ENCODE data around the gene P3R3URF. TPM values are rescaled to one million over a fixed set of nuclear protein-coding genes. Genes with fewer than 3 reads are reported as not detected.
A peak's percentile ranks its signal among the peaks of the same experiment; 100 is the strongest.

P3R3URF gene
- total RNA-seq, 4 donors from 2014 or later, result not detected

GRCh38 chr1:46133781-46134350 lies 42.4 kb downstream of the P3R3URF start:
- intact Hi-C loops (cut with DNase I; ENCODE audit: low total_unique reads), result no loop called here
- Histone ChIP-seq H3K9me3 (no peaks in the 10 kb centered on the region), H3K36me3 (no peaks in the 10 kb centered on the region), H3K27ac (peak overlapping the region; percentile 88 to 95 (median 90)), H3K27me3 (peaks cover 27% of the 10 kb centered on the region), H3K4me1 (peaks cover 6 to 42% (median 21%) of the 10 kb centered on the region in 4 donors), H3K4me3 (peak overlapping the region in 2 of 4 donors; percentile 53 to 82)
- no peak for DNase-seq
- in situ Hi-C loops (cut with MboI; ENCODE audit: low pct_ligation_motif_present in 1 of 4, low pct_unique_long_range_greater_than_20kb in 1 of 4, low sequenced_read_pairs in 3 of 4), result no loop called here
- TF ChIP-seq EP300 (IDR thresholded peaks at IDR 0.05; ENCODE audit: low read depth), result no peak
- TF ChIP-seq, protein P1, sequence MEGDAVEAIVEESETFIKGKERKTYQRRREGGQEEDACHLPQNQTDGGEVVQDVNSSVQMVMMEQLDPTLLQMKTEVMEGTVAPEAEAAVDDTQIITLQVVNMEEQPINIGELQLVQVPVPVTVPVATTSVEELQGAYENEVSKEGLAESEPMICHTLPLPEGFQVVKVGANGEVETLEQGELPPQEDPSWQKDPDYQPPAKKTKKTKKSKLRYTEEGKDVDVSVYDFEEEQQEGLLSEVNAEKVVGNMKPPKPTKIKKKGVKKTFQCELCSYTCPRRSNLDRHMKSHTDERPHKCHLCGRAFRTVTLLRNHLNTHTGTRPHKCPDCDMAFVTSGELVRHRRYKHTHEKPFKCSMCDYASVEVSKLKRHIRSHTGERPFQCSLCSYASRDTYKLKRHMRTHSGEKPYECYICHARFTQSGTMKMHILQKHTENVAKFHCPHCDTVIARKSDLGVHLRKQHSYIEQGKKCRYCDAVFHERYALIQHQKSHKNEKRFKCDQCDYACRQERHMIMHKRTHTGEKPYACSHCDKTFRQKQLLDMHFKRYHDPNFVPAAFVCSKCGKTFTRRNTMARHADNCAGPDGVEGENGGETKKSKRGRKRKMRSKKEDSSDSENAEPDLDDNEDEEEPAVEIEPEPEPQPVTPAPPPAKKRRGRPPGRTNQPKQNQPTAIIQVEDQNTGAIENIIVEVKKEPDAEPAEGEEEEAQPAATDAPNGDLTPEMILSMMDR (IDR thresholded peaks at IDR 0.05), result no peak
- TF ChIP-seq POLR2AphosphoS5 (IDR thresholded peaks at IDR 0.05), result no peak
- no peak for TF ChIP-seq POLR2A (IDR thresholded peaks at IDR 0.05)
- WGBS, 2 donors (ENCODE audit: low coverage in 1 of 2), result 61% methylated on average over 3 of the region's 3 CpGs; no CpG with 5 or more reads in 1 of the 2 donors

- intact Hi-C loops (cut with DNase I; ENCODE audit: low total_unique reads) (no loop called here), in situ Hi-C loops (cut with MboI; ENCODE audit: low pct_ligation_motif_present in 1 of 4, low pct_unique_long_range_greater_than_20kb in 1 of 4, low sequenced_read_pairs in 3 of 4) (no loop called here)
- H3K27ac ChIP-seq, result peak overlapping the region; percentile 88 to 95 (median 90)
- peaks cover 27% of the 10 kb centered on the region for H3K27me3 ChIP-seq
- WGBS, 2 donors (ENCODE audit: low coverage in 1 of 2), result 0 to 3% methylated on average over 5 to 22 of the region's 22 CpGs
- no peaks in the 10 kb centered on the region for H3K36me3 ChIP-seq
- no peaks in the 10 kb centered on the region for H3K9me3 ChIP-seq
- peaks cover 6 to 42% (median 21%) of the 10 kb centered on the region in 4 donors for H3K4me1 ChIP-seq
- no peak for DNase-seq
- TF ChIP-seq, protein P1 (IDR thresholded peaks at IDR 0.05), result no peak
- TF ChIP-seq EP300 (IDR thresholded peaks at IDR 0.05; ENCODE audit: low read depth), result no peak
- TF ChIP-seq POLR2A (IDR thresholded peaks at IDR 0.05), result no peak
- TF ChIP-seq POLR2AphosphoS5 (IDR thresholded peaks at IDR 0.05), result no peak
- H3K4me3 ChIP-seq, result peak overlapping the region; percentile 45 to 82 (median 54)
These were observed 43.1 kb downstream of the P3R3URF start for GRCh38 chr1:46133181-46133658.

DNA sequence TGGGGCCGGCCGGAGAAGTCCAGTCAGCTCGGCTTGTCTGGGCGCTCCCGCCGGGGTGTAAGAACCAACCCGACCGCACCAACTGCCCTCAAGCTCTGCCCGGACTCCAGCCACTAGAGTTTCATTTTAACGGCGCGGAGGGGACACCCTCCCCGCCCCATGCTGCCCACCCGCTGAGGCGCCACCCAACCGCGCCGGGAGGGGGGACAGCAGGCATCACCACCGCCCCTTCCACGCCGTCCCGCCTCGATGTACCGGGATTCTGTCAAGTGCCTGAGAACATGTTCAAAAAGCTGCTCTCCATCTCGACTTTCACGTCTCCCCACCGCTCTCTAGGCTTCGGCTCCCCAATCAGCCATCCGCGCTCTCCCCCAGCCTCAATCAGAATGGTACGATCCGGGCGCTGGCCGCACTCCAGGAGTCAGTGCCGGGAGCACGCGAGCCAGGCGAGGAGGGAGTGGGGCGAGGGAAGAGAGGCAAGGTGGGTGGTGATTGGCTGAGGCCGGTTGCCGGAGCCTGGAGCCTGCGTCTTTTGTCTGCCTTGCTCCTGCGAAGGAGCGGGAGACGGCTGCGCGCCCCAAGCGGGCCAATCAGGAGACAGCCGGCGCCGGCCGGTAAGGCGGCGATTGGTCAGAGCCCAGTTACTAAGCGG lies 43.6 kb downstream of the P3R3URF start, which contains the start of gene PIK3R3:
Gene PIK3R3, minus strand, starts transcription at position 101 of the 652 bp plus-strand sequence. CDS start 677 bp downstream, outside the sequence.
- H3K4me1 ChIP-seq, result peaks cover 6 to 42% (median 21%) of the 10 kb centered on the region in 4 donors
- intact Hi-C loops (cut with DNase I; ENCODE audit: low total_unique reads), result no loop called here
- WGBS, 2 donors (ENCODE audit: low coverage in 1 of 2), result 0 to 2% methylated on average over 13 to 49 of the region's 55 CpGs
- in situ Hi-C loops (cut with MboI; ENCODE audit: low pct_ligation_motif_present in 1 of 4, low pct_unique_long_range_greater_than_20kb in 1 of 4, low sequenced_read_pairs in 3 of 4), result no loop called here
- H3K36me3 ChIP-seq, result no peaks in the 10 kb centered on the region
- H3K27ac ChIP-seq, result peak within 1 kb of the TSS; percentile 88 to 95 (median 90)
- H3K4me3 ChIP-seq, result peak within 1 kb of the TSS; percentile 45 to 87 (median 68)
- H3K9me3 ChIP-seq, result no peaks in the 10 kb centered on the region
- peak; percentile 97 for DNase-seq
- peaks cover 27% of the 10 kb centered on the region for H3K27me3 ChIP-seq
- TF ChIP-seq POLR2A (IDR thresholded peaks at IDR 0.05) (peak; percentile 93), POLR2AphosphoS5 (IDR thresholded peaks at IDR 0.05) (peak; percentile 84 to 95 (median 91)), EP300 (IDR thresholded peaks at IDR 0.05; ENCODE audit: low read depth) (no peak)
- TF ChIP-seq, protein P1 (IDR thresholded peaks at IDR 0.05), result peak in 2 of 5 experiments; percentile 32 to 48

Data from transverse colon (tissue), 4 donors.